Measurements from ENCODE around the gene LIPE.

DNA sequence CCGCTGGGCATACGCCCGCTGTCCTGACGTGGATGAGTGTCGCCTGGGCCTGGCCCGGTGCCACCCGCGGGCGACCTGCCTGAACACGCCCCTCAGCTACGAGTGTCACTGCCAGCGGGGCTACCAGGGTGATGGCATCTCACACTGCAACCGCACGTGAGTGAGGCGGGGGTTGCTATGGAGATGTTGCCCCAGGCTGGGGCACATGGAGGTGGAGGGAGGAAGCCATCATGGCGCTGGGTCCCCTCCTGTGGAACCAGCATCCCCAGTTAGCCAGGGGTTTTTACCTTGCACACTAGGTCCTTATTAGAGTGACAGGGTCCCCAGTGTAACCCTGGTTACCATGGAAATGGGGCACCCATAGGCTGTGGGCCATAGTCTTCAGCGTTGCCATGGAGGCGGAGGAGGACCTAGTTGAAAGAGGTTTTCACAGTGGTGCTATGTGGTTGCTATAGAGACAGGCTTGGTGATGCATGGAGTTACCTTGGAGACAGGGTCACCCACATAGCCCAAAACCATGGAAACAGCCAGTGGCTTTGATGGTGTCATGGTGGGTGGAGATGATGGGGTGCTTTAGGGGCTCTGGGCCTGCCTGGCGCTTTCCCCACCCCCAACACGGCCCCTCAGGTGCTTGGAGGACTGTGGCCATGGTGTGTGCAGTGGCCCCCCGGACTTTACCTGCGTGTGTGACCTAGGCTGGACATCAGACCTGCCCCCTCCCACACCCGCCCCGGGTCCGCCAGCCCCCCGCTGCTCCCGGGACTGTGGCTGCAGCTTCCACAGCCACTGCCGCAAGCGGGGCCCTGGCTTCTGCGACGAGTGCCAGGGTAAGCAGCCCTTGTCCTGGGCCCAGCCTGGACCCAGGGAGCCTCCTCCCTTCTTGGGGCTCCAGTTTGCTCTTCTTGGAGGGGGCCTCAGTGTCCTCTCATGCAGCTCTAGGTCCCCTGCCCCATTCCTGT lies 74.6 kb downstream of the LIPE start:
- TF ChIP-seq, protein P1, sequence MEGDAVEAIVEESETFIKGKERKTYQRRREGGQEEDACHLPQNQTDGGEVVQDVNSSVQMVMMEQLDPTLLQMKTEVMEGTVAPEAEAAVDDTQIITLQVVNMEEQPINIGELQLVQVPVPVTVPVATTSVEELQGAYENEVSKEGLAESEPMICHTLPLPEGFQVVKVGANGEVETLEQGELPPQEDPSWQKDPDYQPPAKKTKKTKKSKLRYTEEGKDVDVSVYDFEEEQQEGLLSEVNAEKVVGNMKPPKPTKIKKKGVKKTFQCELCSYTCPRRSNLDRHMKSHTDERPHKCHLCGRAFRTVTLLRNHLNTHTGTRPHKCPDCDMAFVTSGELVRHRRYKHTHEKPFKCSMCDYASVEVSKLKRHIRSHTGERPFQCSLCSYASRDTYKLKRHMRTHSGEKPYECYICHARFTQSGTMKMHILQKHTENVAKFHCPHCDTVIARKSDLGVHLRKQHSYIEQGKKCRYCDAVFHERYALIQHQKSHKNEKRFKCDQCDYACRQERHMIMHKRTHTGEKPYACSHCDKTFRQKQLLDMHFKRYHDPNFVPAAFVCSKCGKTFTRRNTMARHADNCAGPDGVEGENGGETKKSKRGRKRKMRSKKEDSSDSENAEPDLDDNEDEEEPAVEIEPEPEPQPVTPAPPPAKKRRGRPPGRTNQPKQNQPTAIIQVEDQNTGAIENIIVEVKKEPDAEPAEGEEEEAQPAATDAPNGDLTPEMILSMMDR (conservative IDR thresholded peaks at IDR 0.05; ENCODE audit: low read length): no peak
- no peak for TF ChIP-seq EZH2phosphoT487 (IDR thresholded peaks at IDR 0.05; ENCODE audit: borderline replicate concordance)
